ENCODE data around the gene LARGE1. TPM values are rescaled to one million over a fixed set of nuclear protein-coding genes. Genes with fewer than 3 reads are reported as not detected.

LARGE1 gene
- total and polyA plus RNA-seq, 2 of the 8 experiments (the other 6 are each of a cell fraction or from before 2014, with no cell fraction given): 43.7 to 83.0 TPM

GRCh38 chr22:33806191-33806590 lies 114.1 kb downstream of the LARGE1 start:
- no peak overlapping the region for H2BK120ac ChIP-seq (replicated peaks; ENCODE audit: low read depth, low read length)
- H3K79me2 ChIP-seq (ENCODE audit: control insufficient read depth in 1 of 2, insufficient read depth in 2 of 2, low read length in 2 of 2): peaks cover 20 to 74% of the 10 kb centered on the region in 2 experiments
- ChIA-PET CTCF (ENCODE audit: partially characterized antibody) (interaction anchor here (0.7 to 3.8 kb wide), 5 partner anchors 10 to 117 kb away, joined by 3 to 13 read pairs (median 4); no protein-coding TSS in a partner anchor), POLR2A (ENCODE audit: partially characterized antibody) (no interaction called here)
- FAIRE-seq (no peak), DNase-seq (ENCODE audit: low read depth in 1 of 2, low spot score in 2 of 2) (no peak)
- no peak overlapping the region for H2BK15ac ChIP-seq (ENCODE audit: low read length)
- H4K91ac ChIP-seq (replicated peaks; ENCODE audit: insufficient read length, low read length): no peak overlapping the region
- H4K20me1 ChIP-seq (replicated peaks in 1 of 2; ENCODE audit: control insufficient read depth in 1 of 2, insufficient read depth in 2 of 2, low read length in 2 of 2): peaks cover 7 to 13% of the 10 kb centered on the region in 2 experiments
- no peaks in the 10 kb centered on the region for H3K27me3 ChIP-seq (replicated peaks in 1 of 4; ENCODE audit: control insufficient read depth in 3 of 4, extremely low read depth in 1 of 4, insufficient read depth in 3 of 4, low read length in 3 of 4)
- no peak overlapping the region for H3K23ac ChIP-seq (ENCODE audit: insufficient read length)
- no peak overlapping the region for H3K9ac ChIP-seq (replicated peaks in 1 of 4; ENCODE audit: extremely low read depth in 1 of 4, low read depth in 3 of 4, low read length in 3 of 4)
- H3K4me3 ChIP-seq (ENCODE audit: extremely low read depth in 1 of 4, insufficient read depth in 2 of 4, low read depth in 3 of 4, low read length in 4 of 4): no peak overlapping the region
- no peak overlapping the region for H3K4me2 ChIP-seq (ENCODE audit: insufficient read depth in 1 of 2, low read depth in 2 of 2, low read length in 2 of 2)
- H3K27ac ChIP-seq (ENCODE audit: low read depth, low read length): no peak overlapping the region
- H2AFZ ChIP-seq (ENCODE audit: low read length): no peak overlapping the region
- H3K56ac ChIP-seq (replicated peaks; ENCODE audit: insufficient read length, low read depth, low read length): no peak overlapping the region
- no peak overlapping the region for H2AK5ac ChIP-seq (ENCODE audit: low read depth, low read length)
- H4K8ac ChIP-seq (ENCODE audit: extremely low read depth, insufficient read depth, low read length): no peak overlapping the region; the same call in 1 of the 2 replicates
- no peak overlapping the region for H2BK5ac ChIP-seq (ENCODE audit: low read depth, low read length)
- TF ChIP-seq EP300 (IDR thresholded peaks at IDR 0.05; ENCODE audit: borderline replicate concordance in 1 of 2, low read depth in 2 of 2, low read length in 2 of 2) (no peak), NANOG (IDR thresholded peaks at IDR 0.05; ENCODE audit: insufficient read depth, low read depth, low read length, poor library complexity, severe bottlenecking) (no peak)
- H3K23me2 ChIP-seq (ENCODE audit: low read depth, low read length): no peaks in the 10 kb centered on the region
- WGBS, 2 experiments (ENCODE audit: extremely low coverage in 1 of 2, insufficient coverage in 1 of 2, insufficient read length in 1 of 2, insufficient replicate concordance in 2 of 2, low coverage in 1 of 2, low lambda C conversion rate in 2 of 2, missing lambda C conversion rate in 1 of 2): 63% methylated on average over 3 of the region's 3 CpGs; no CpG with 5 or more reads in 1 of the 2 experiments
- no peak overlapping the region for H4K5ac ChIP-seq (ENCODE audit: insufficient read length, low read depth, low read length)
- H2BK20ac ChIP-seq (ENCODE audit: low read length): no peak overlapping the region
- peaks cover 0 to 3% (median 0%) of the 10 kb centered on the region in 4 experiments; a peak in 1 of 8 replicates for H3K36me3 ChIP-seq (ENCODE audit: control insufficient read depth in 2 of 4, insufficient read depth in 4 of 4, low read length in 3 of 4)
- H3K9me3 ChIP-seq (ENCODE audit: insufficient read depth in 2 of 2, low read depth in 1 of 2, low read length in 1 of 2): 0 out of 4 replicates have a peak, but pooled peaks cover 3% of the 10 kb centered on the region in 2 experiments
- H3K4ac ChIP-seq (replicated peaks; ENCODE audit: insufficient read length, low read depth, low read length): no peak overlapping the region
- H3K14ac ChIP-seq (ENCODE audit: insufficient read length): no peak overlapping the region
- no peak overlapping the region for H3K18ac ChIP-seq (ENCODE audit: extremely low read depth, low read length)
- H2BK12ac ChIP-seq (ENCODE audit: low read depth, low read length): no peak overlapping the region
- peaks cover 0 to 13% (median 9%) of the 10 kb centered on the region in 4 experiments; a peak in 4 of 7 replicates for H3K4me1 ChIP-seq (replicated peaks in 1 of 4; ENCODE audit: control insufficient read depth in 3 of 4, insufficient read depth in 4 of 4, low read length in 3 of 4)
- H3K79me1 ChIP-seq (ENCODE audit: low read depth, low read length): peaks cover 17% of the 10 kb centered on the region
